ENCODE measurements around the gene GLRA3. TPM values are rescaled to one million over a fixed set of nuclear protein-coding genes. Genes with fewer than 3 reads are reported as not detected.

Gene GLRA3
- total and polyA plus RNA-seq, 2 of the 8 experiments (the other 6 are each of a cell fraction or from before 2014, with no cell fraction given) = 0.02 TPM; not detected in 1

- no peaks in the 10 kb centered on the region for H3K9me3 ChIP-seq (ENCODE audit: insufficient read depth in 2 of 2, low read depth in 1 of 2, low read length in 1 of 2)
- no peak overlapping the region for H3K4me3 ChIP-seq (ENCODE audit: extremely low read depth in 1 of 4, insufficient read depth in 2 of 4, low read depth in 3 of 4, low read length in 4 of 4)
- H3K23me2 ChIP-seq (ENCODE audit: low read depth, low read length) = no peaks in the 10 kb centered on the region
- no peak overlapping the region for H3K14ac ChIP-seq (ENCODE audit: insufficient read length)
- H3K18ac ChIP-seq (ENCODE audit: extremely low read depth, low read length) = no peak overlapping the region
- H2BK120ac ChIP-seq (replicated peaks; ENCODE audit: low read depth, low read length) = no peak overlapping the region
- H3K79me1 ChIP-seq (ENCODE audit: low read depth, low read length) = no peaks in the 10 kb centered on the region
- peaks cover 0 to 4% (median 2%) of the 10 kb centered on the region in 4 experiments; a peak in 1 of 7 replicates for H3K4me1 ChIP-seq (replicated peaks in 1 of 4; ENCODE audit: control insufficient read depth in 3 of 4, insufficient read depth in 4 of 4, low read length in 3 of 4)
- no peak overlapping the region for H3K27ac ChIP-seq (ENCODE audit: low read depth, low read length)
- no peak overlapping the region for H4K91ac ChIP-seq (replicated peaks; ENCODE audit: insufficient read length, low read length)
- no peak overlapping the region for H2AFZ ChIP-seq (ENCODE audit: low read length)
- no peaks in the 10 kb centered on the region for H3K27me3 ChIP-seq (replicated peaks in 1 of 4; ENCODE audit: control insufficient read depth in 3 of 4, extremely low read depth in 1 of 4, insufficient read depth in 3 of 4, low read length in 3 of 4)
- H3K79me2 ChIP-seq (ENCODE audit: control insufficient read depth in 1 of 2, insufficient read depth in 2 of 2, low read length in 2 of 2) = no peaks in the 10 kb centered on the region
- no peak overlapping the region for H2BK15ac ChIP-seq (ENCODE audit: low read length)
- no peaks in the 10 kb centered on the region for H4K20me1 ChIP-seq (replicated peaks in 1 of 2; ENCODE audit: control insufficient read depth in 1 of 2, insufficient read depth in 2 of 2, low read length in 2 of 2)
- DNase-seq (ENCODE audit: low read depth in 1 of 2, low spot score in 2 of 2) = no peak
- 90% methylated on average over 3 of the region's 3 CpGs; no CpG with 5 or more reads in 1 of the 2 experiments for WGBS, 2 experiments (ENCODE audit: extremely low coverage in 1 of 2, insufficient coverage in 1 of 2, insufficient read length in 1 of 2, insufficient replicate concordance in 2 of 2, low coverage in 1 of 2, low lambda C conversion rate in 2 of 2, missing lambda C conversion rate in 1 of 2)
- no peak overlapping the region for H2BK5ac ChIP-seq (ENCODE audit: low read depth, low read length)
- TF ChIP-seq ZNF274 (IDR thresholded peaks at IDR 0.05; ENCODE audit: borderline replicate concordance, extremely low read depth, low read length) (no peak), EGR1 (IDR thresholded peaks at IDR 0.05; ENCODE audit: borderline replicate concordance, low read depth, low read length) (no peak), CEBPB (IDR thresholded peaks at IDR 0.05; ENCODE audit: low read depth, low read length) (no peak), EZH2 (IDR thresholded peaks at IDR 0.05; ENCODE audit: low read depth, low read length, severe bottlenecking) (no peak), TAF1 (IDR thresholded peaks at IDR 0.05; ENCODE audit: low read depth, low read length) (no peak), CHD1 (IDR thresholded peaks at IDR 0.05; ENCODE audit: low read depth, low read length) (no peak)
- no peak overlapping the region for H3K4me2 ChIP-seq (ENCODE audit: insufficient read depth in 1 of 2, low read depth in 2 of 2, low read length in 2 of 2)
- no peak overlapping the region for H2BK20ac ChIP-seq (ENCODE audit: low read length)
- POLR2A ChIA-PET (ENCODE audit: partially characterized antibody) = interaction anchor here (0.6 kb wide), 1 partner anchor 353 kb away, joined by 5 read pairs; no protein-coding TSS in a partner anchor
- H4K8ac ChIP-seq (ENCODE audit: extremely low read depth, insufficient read depth, low read length) = no peak overlapping the region
- no peak overlapping the region for H2BK12ac ChIP-seq (ENCODE audit: low read depth, low read length)
- H2AK5ac ChIP-seq (ENCODE audit: low read depth, low read length) = no peak overlapping the region
- no peaks in the 10 kb centered on the region for H3K36me3 ChIP-seq (ENCODE audit: control insufficient read depth in 2 of 4, insufficient read depth in 4 of 4, low read length in 3 of 4)
- no peak overlapping the region for H3K9ac ChIP-seq (replicated peaks in 1 of 4; ENCODE audit: extremely low read depth in 1 of 4, low read depth in 3 of 4, low read length in 3 of 4)
- no peak overlapping the region for H4K5ac ChIP-seq (ENCODE audit: insufficient read length, low read depth, low read length)
- no peak overlapping the region for H3K56ac ChIP-seq (replicated peaks; ENCODE audit: insufficient read length, low read depth, low read length)
- no peak overlapping the region for H3K4ac ChIP-seq (replicated peaks; ENCODE audit: insufficient read length, low read depth, low read length)
- H3K23ac ChIP-seq (ENCODE audit: insufficient read length) = no peak overlapping the region
- no peak for FAIRE-seq
- CTCF ChIA-PET (ENCODE audit: partially characterized antibody) = no interaction called here
Observed at GRCh38 chr4:174716986-174717770, 111.9 kb downstream of the GLRA3 start.

Data from H1 (cell line).